Ovary (tissue), 3 donors: Measurements from ENCODE around the gene SYCP1.

Experiments
- CTCF ChIP-seq, 3 donors: fragments of 450-650 bp in 2 of 3; fragments of 200-600 bp in 1 of 3; IDR thresholded peaks; one replicate each; pipeline versions ENCODE4 v1.5.1 to v1.8.0; 2016 to 2022; ENCODE audit warnings: antibody characterized with exemption in 3 of 3, mild to moderate bottlenecking in 1 of 3
- POLR2A ChIP-seq: fragments of 450-650 bp; IDR thresholded peaks from one replicate; pipeline ENCODE4 v1.6.1; 2017; ENCODE audit warnings: antibody characterized with exemption, mild to moderate bottlenecking, moderate library complexity
- donor health status: DM: no; HTN: no; CAD: no.

GRCh38 chr1:115023593-115023992 lies 168.9 kb downstream of the SYCP1 start:
- TF ChIP-seq POLR2A: no peak
- no peak for TF ChIP-seq CTCF (IDR thresholded peaks at IDR 0.05)
